Measurements from ENCODE around the gene DEFB118.

The DEFB118 gene

DNA sequence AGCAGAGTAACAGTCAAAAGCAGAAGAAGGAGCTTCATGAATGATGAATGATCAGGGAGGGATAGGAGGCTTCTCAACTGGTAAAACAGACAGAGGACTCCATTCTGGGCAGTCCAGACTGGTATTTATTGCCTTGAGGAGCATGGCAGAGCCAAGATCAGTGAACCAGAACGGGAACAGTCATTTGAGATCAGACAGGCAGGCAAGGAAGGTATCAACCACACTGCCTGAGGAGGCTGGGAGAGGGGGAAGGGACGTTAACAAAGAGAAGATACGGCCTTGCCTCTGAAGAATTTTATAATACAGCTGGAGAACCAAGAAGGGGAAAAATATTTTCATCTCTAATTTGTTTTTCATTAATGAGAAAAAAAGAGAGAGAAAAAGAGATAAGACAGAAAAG, 37.7 kb downstream of the DEFB118 start, which contains the start of gene DEFB121:
TSS of gene DEFB121 (minus strand) at position 101 of the 400 bp plus-strand sequence. CDS start at position 38, 63 bp downstream.
- H3K36me3 ChIP-seq (ENCODE audit: control insufficient read depth in 2 of 2, insufficient read depth in 1 of 2, low read length in 2 of 2): no peaks in the 10 kb centered on the region
- no peak for TF ChIP-seq ZBTB21 (tag by site-specific recombination; IDR thresholded peaks at IDR 0.05)
- TF ChIP-seq FEZF1 (tag by site-specific recombination; IDR thresholded peaks at IDR 0.05): no peak
- TF ChIP-seq ZNF266 (tag by site-specific recombination; IDR thresholded peaks at IDR 0.05; ENCODE audit: low read depth): no peak
- no peak for TF ChIP-seq ZBTB17 (tag by site-specific recombination; IDR thresholded peaks at IDR 0.05)
- no peak for TF ChIP-seq ZNF561 (tag by site-specific recombination; IDR thresholded peaks at IDR 0.05; ENCODE audit: borderline replicate concordance)
- no peak within 1 kb of the TSS for H3K27ac ChIP-seq (ENCODE audit: extremely low read depth, low read depth, low read length)
- ChIA-PET CTCF (interaction anchor here (0.6 to 1.2 kb wide), 2 partner anchors 96 to 162 kb away, joined by 3 to 5 read pairs; no protein-coding TSS in a partner anchor), POLR2A (interaction anchor here (0.6 kb wide), 1 partner anchor 37 kb away, joined by 7 read pairs; no protein-coding TSS in a partner anchor)
- H3K9me3 ChIP-seq (ENCODE audit: control insufficient read depth, insufficient read depth, low read depth, low read length): no peaks in the 10 kb centered on the region
- H3K4me1 ChIP-seq (ENCODE audit: control insufficient read depth, insufficient read depth, low read length): no peaks in the 10 kb centered on the region
- no peak within 1 kb of the TSS for H3K4me3 ChIP-seq (ENCODE audit: low read depth, low read length)

DNA sequence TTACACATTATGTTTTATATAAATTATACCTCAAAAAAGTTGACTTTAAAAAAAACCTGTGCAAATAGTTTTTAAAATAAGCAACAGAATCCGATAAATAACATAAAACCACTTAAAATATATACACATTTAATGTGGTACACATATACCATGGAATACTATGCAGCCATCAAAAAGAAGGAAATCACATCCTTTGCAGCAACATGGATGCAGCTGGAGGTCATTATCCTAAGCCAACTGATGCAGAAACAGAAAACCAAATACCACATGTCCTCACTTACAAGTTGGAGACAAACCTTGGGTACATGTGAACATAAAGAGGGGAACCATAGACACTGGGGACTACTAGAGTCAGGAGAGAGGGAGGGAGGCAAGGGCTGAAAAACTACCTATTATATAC, 41.6 kb downstream of the DEFB118 start:
- no peaks in the 10 kb centered on the region for H3K9me3 ChIP-seq (ENCODE audit: control insufficient read depth, insufficient read depth, low read depth, low read length)
- ChIA-PET CTCF (no interaction called here), POLR2A (no interaction called here)
- H3K4me1 ChIP-seq (ENCODE audit: control insufficient read depth, insufficient read depth, low read length): no peaks in the 10 kb centered on the region
- no peak for TF ChIP-seq ZNF660 (tag by site-specific recombination; IDR thresholded peaks at IDR 0.05)
- TF ChIP-seq ZNF302 (tag by site-specific recombination; IDR thresholded peaks at IDR 0.05; ENCODE audit: low read depth): no peak
- TF ChIP-seq ZNF146 (tag by site-specific recombination; IDR thresholded peaks at IDR 0.05): peak; percentile 59; the same call in 1 of the 2 replicates
- no peak overlapping the region for H3K27ac ChIP-seq (ENCODE audit: extremely low read depth, low read depth, low read length)
- H3K36me3 ChIP-seq (ENCODE audit: control insufficient read depth in 2 of 2, insufficient read depth in 1 of 2, low read length in 2 of 2): no peaks in the 10 kb centered on the region
- H3K4me3 ChIP-seq (ENCODE audit: low read depth, low read length): no peak overlapping the region

DNA sequence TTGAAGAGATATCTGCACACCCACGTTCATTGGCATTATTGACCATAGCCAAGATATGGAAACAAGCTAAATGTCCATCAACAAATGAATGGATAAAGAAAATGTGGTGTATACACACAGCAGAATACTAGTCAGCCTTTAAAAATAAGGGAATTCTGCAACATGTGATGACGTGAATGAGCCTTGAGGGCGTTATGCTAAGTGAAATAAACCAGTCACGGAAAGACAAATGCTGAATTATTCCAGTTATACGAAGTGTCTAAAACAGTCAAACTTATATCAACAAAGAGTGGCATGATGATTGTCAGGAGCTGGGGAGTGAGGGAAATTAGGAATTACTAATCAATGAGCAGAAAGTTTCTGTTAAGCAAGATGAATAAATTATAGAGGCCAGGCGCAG, 46.0 kb downstream of the DEFB118 start:
- Histone ChIP-seq H3K36me3 (ENCODE audit: control insufficient read depth in 2 of 2, insufficient read depth in 1 of 2, low read length in 2 of 2) (no peaks in the 10 kb centered on the region), H3K4me3 (ENCODE audit: low read depth, low read length) (no peak overlapping the region), H3K27ac (ENCODE audit: extremely low read depth, low read depth, low read length) (no peak overlapping the region), H3K9me3 (ENCODE audit: control insufficient read depth, insufficient read depth, low read depth, low read length) (no peaks in the 10 kb centered on the region), H3K4me1 (ENCODE audit: control insufficient read depth, insufficient read depth, low read length) (no peaks in the 10 kb centered on the region)
- ChIA-PET POLR2A (no interaction called here), CTCF (interaction anchor here (0.6 to 3.4 kb wide), 5 partner anchors 9 to 190 kb away, joined by 3 to 53 read pairs (median 5); partner anchors contain the start of gene ID1)
- TF ChIP-seq, protein P1, sequence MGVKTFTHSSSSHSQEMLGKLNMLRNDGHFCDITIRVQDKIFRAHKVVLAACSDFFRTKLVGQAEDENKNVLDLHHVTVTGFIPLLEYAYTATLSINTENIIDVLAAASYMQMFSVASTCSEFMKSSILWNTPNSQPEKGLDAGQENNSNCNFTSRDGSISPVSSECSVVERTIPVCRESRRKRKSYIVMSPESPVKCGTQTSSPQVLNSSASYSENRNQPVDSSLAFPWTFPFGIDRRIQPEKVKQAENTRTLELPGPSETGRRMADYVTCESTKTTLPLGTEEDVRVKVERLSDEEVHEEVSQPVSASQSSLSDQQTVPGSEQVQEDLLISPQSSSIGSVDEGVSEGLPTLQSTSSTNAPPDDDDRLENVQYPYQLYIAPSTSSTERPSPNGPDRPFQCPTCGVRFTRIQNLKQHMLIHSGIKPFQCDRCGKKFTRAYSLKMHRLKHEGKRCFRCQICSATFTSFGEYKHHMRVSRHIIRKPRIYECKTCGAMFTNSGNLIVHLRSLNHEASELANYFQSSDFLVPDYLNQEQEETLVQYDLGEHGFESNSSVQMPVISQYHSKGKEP (tag by site-specific recombination; IDR thresholded peaks at IDR 0.05): no peak
- TF ChIP-seq, protein P2, sequence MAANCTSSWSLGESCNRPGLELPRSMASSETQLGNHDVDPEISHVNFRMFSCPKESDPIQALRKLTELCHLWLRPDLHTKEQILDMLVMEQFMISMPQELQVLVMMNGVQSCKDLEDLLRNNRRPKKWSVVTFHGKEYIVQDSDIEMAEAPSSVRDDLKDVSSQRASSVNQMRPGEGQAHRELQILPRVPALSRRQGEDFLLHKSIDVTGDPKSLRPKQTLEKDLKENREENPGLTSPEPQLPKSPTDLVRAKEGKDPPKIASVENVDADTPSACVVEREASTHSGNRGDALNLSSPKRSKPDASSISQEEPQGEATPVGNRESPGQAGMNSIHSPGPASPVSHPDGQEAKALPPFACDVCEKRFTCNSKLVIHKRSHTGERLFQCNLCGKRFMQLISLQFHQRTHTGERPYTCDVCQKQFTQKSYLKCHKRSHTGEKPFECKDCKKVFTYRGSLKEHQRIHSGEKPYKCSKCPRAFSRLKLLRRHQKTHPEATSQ (tag by site-specific recombination; IDR thresholded peaks at IDR 0.05): no peak
- TF ChIP-seq ZNF138 (tag by site-specific recombination; IDR thresholded peaks at IDR 0.05; ENCODE audit: borderline replicate concordance) (no peak), ZNF140 (tag by site-specific recombination; IDR thresholded peaks at IDR 0.05) (no peak), ZNF792 (tag by site-specific recombination; IDR thresholded peaks at IDR 0.05) (no peak), ZNF571 (tag by site-specific recombination; IDR thresholded peaks at IDR 0.05) (no peak), ZIC2 (tag by site-specific recombination; IDR thresholded peaks at IDR 0.05) (no peak), SP3 (tag by site-specific recombination; IDR thresholded peaks at IDR 0.05) (no peak), ZNF146 (tag by site-specific recombination; IDR thresholded peaks at IDR 0.05) (no peak), ZNF544 (tag by site-specific recombination; IDR thresholded peaks at IDR 0.05) (no peak), GFI1B (tag by site-specific recombination; IDR thresholded peaks at IDR 0.05) (no peak), ZNF600 (tag by site-specific recombination; IDR thresholded peaks at IDR 0.05) (no peak), ZNF23 (tag by site-specific recombination; IDR thresholded peaks at IDR 0.05; ENCODE audit: borderline replicate concordance) (no peak), ZNF169 (tag by site-specific recombination; IDR thresholded peaks at IDR 0.05) (no peak)
- TF ChIP-seq, protein P3, sequence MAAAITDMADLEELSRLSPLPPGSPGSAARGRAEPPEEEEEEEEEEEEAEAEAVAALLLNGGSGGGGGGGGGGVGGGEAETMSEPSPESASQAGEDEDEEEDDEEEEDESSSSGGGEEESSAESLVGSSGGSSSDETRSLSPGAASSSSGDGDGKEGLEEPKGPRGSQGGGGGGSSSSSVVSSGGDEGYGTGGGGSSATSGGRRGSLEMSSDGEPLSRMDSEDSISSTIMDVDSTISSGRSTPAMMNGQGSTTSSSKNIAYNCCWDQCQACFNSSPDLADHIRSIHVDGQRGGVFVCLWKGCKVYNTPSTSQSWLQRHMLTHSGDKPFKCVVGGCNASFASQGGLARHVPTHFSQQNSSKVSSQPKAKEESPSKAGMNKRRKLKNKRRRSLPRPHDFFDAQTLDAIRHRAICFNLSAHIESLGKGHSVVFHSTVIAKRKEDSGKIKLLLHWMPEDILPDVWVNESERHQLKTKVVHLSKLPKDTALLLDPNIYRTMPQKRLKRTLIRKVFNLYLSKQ (tag by site-specific recombination; IDR thresholded peaks at IDR 0.05; ENCODE audit: borderline replicate concordance): no peak
